NCI-H2196 treated with DMSO at 0.1 percent for 48 hours (cell line): ENCODE measurements around the gene ALS2CL.

Experiments used
- DNase-seq: peaks from one replicate; lab custom pipeline; 2025; ENCODE audit not compliant: unreplicated experiment; lab: John Stamatoyannopoulos, UW

Gene ALS2CL

GRCh38 chr3:46665763-46666452, 27.6 kb downstream of the ALS2CL start:
- peak; percentile 30 for DNase-seq

GRCh38 chr3:46664971-46665762, 28.3 kb downstream of the ALS2CL start:
- no peak for DNase-seq

GRCh38 chr3:46664188-46664970, 29.1 kb downstream of the ALS2CL start:
- DNase-seq: no peak

- peak; percentile 49 for DNase-seq
These were observed 29.8 kb downstream of the ALS2CL start for GRCh38 chr3:46663591-46664135.

- DNase-seq: no peak
These were observed 30.5 kb downstream of the ALS2CL start for GRCh38 chr3:46662771-46663551.

GRCh38 chr3:46661776-46662766, 31.4 kb downstream of the ALS2CL start:
- DNase-seq: no peak

GRCh38 chr3:46660543-46661523, 32.6 kb downstream of the ALS2CL start:
- DNase-seq: no peak

- no peak for DNase-seq
These were observed 33.5 kb downstream of the ALS2CL start for GRCh38 chr3:46660003-46660402.

GRCh38 chr3:46659285-46659684, 34.2 kb downstream of the ALS2CL start:
- no peak for DNase-seq

- no peak for DNase-seq
These were observed 36.5 kb downstream of the ALS2CL start for GRCh38 chr3:46656778-46657556.

GRCh38 chr3:46655271-46655670, 38.2 kb downstream of the ALS2CL start:
- no peak for DNase-seq

- DNase-seq: no peak
These were observed 42.4 kb downstream of the ALS2CL start for GRCh38 chr3:46651084-46651483.

- DNase-seq: no peak
These were observed 44.0 kb downstream of the ALS2CL start for GRCh38 chr3:46649436-46649835.

- no peak for DNase-seq
These were observed 45.4 kb downstream of the ALS2CL start for GRCh38 chr3:46648096-46648495.

- DNase-seq: no peak
These were observed 46.8 kb downstream of the ALS2CL start for GRCh38 chr3:46646700-46647099.

GRCh38 chr3:46643701-46644100, 49.8 kb downstream of the ALS2CL start:
- DNase-seq: no peak

GRCh38 chr3:46642971-46643370, 50.5 kb downstream of the ALS2CL start:
- no peak for DNase-seq
